Frontal cortex (tissue), 4 donors: Measurements from ENCODE around the gene GBE1. TPM values are rescaled to one million over a fixed set of nuclear protein-coding genes. Genes with fewer than 3 reads are reported as not detected.
"Not testable (repeated sequence)": the region's sequence is repeated elsewhere in the genome, so short reads cannot be mapped to it uniquely, and the experiment has no call there.

ENCODE experiments used
- DNase-seq, 2 donors: peaks; one replicate each; pipeline ENCODE4 v3.0.0; 2012; ENCODE audit warnings: low spot score in 2 of 2
- FAIRE-seq: peaks from 2 replicates; lab custom pipeline; 2012; peaks lifted over from hg19 to GRCh38; lab: Jason Lieb, UNC
- total RNA-seq: library from RNA; depleted of rRNA; stranded (reverse); fragments of >200 nt; gene quantifications from one replicate; pipeline ENCODE4 v1.2.3, GENCODE V29; 2014
- donor health status: control.
- donor health status: control.
- donor health status: control.

Gene GBE1
- total RNA-seq, 1 donor from 2014 or later, result 24.1 TPM

DNA sequence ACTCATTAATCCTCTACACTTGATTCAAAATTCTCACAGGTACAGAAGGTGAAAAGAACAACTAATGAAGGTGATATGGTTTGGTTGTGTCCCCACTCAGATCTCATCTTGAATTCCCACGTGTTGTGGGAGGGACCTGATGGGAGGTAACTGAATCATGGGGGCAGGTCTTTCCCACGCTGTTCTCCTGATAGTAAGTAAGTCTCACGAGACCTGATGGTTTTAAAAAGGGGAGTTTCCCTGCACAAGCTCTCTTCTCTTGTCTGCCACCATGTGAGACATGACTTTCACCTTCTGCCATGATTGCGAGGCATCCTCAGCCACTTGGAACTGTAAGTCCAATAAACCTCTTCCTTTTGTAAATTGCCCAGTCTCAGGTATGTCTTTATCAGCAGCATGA lies 2.7 kb downstream of the GBE1 start:
- not testable (repeated sequence) for FAIRE-seq, DNase-seq

DNA sequence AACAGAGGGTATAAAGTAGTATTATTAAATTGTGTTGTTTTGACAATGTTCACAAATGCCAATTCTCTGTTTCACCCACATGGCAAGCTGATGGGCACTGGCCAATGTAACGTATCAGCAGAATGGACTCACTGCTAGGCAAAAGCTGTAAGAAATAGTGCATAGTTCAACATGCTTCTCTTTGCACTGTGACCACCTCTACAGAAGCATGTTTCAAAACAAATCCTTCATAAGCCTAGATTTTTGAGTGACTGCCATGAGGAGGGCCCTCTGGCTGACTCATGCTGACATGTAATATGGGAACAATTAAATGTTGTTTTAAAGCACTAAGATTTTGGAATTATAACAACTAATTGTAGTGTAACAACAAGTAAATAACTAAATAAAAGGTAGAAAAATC lies 3.2 kb downstream of the GBE1 start:
- DNase-seq (no peak), FAIRE-seq (no peak)

DNA sequence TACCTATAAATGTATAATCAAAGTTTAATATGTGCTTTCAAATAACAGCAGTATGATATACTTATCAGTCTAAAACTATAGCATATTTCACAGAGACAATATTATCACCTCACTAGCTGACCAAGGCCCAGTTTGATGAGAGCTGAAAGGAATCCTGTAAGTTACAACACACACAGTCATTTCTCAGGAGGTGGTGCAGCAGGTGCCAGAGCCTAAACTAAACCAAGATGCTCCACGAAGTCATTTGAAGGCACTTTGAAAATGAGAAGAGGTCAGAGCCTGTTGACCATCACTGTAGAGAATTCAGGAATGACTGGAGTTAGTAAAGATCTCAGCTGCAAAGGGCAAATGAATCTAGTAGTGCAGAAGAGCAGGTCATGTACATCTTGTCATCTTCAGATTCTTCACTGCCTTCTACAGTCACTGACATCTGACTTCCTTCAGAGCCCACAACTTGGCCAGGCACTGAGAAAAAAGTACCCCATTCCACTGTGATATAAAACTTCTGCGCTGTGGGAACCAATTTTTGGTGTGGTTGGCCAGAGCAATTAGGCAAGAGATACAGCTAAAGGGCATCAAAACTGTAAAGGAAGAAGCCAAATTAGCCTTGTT lies 7.9 kb downstream of the GBE1 start:
- FAIRE-seq, result no peak

DNA sequence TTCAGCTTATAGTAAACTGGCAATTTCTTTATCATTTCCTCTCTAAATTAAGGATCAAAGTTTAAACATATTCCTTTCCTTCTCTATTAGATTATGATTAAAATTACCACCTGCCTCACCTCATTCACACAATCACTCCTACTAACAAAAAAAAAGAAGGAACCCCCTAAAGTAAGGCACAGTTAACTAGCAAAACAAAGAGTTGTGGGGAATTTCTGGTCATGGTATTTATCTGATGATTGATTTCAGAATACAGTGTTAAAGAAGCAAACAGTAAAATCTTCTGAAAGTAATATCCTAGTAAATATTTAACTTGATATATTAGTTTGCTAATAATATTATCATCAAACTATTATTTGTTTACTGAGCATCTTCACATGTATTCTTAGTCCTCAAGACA lies 8.8 kb downstream of the GBE1 start:
- DNase-seq (no peak), FAIRE-seq (no peak)

More for the DNA sequence above, 7.9 kb downstream of the GBE1 start:
- no peak for DNase-seq

DNA sequence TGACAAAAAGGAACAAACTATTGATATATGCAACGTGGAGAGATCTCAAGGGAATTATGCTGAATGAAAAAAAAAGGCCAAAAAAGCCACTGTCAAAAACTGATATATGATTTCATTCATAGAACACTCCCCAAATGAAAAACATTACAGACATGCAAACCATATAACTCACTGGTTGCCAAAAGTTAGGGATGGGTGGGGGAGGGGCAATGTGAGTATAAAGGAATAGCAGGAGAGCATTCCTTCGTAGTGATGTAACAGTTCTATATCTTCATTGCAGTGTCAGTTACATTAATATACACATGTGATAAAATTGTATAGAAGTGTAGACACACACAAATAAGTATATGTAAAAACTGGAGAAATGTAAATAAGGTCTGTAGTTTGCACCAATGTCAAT lies 12.2 kb downstream of the GBE1 start:
- DNase-seq (no peak), FAIRE-seq (no peak)

DNA sequence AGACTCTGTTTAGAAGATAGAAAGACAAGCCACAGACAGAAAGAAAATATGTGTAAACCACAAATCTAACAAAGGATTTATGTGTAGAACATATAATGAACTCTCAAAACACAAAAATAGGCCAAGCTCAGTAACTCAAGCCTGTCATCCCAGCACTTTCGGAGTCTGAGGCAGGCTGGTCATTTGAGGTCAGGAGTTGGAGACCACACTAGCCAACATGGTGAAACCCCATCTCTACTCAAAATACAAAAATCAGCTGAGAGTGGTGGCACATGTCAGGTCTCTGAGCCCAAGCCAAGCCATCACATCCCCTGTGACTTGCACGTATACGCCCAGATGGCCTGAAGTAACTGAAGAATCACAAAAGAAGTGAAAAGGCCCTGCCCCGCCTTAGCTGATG lies 14.2 kb downstream of the GBE1 start:
- not testable (repeated sequence) for FAIRE-seq, DNase-seq

DNA sequence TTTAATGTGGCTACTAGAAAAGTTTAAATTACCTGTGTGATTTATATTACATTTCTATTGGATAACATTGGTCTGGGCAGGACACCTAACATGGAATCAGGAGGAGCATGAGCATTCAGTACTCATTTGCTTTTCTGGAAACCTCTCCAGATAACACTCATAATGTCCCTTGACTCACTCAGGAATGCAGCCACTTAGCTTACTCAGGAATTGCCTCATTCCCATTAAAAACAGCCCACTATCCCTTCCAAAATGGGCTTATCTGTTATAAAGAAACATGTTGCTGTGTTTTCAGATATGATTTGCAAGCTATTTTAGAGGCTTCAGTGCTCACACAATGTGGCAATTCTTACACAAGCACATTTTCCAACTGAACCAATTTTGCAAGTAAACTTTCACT lies 17.1 kb downstream of the GBE1 start:
- no peak for DNase-seq
- no peak for FAIRE-seq

DNA sequence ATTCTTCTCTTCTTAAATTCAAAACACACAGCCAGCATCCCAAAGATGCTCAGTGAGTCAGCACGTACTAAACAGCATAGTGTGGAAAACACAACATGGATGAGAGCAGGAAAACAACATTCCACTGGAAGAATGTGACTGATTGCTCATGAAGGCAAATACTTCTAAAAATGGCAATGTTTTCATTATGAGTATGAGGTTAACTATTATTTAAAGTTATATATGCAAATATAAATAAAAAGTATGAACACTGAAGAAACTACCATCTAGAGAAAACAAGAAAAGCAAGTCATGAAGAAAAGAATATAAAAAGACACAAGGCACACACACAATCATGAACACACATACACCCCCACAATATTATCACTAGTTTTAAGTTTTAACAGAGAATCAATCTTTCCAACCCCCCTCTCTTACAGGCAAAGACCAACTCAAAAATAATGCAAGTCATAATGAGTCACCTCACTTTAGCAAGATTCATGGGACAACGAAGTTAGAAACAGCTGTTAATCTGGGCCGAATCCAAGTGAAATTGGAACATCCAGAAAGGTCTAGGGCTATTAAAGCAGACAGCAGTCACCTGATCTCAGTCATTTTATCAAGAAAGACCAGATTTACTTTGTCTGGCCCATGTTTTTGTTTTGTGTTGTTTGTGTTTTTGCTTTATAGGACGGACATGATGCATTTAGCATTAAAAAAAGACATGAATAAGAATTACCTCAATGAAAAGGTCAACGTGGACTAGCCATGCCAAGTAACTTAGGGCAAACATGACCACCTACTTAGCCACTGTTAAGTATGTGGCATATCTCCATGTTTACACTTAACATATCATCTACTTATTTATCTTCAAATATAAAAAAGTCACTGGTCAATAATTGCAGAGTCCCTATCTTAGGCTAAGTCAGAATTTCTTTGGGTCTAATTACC lies 18.1 kb downstream of the GBE1 start:
- FAIRE-seq, result no peak
- DNase-seq, result no peak

DNA sequence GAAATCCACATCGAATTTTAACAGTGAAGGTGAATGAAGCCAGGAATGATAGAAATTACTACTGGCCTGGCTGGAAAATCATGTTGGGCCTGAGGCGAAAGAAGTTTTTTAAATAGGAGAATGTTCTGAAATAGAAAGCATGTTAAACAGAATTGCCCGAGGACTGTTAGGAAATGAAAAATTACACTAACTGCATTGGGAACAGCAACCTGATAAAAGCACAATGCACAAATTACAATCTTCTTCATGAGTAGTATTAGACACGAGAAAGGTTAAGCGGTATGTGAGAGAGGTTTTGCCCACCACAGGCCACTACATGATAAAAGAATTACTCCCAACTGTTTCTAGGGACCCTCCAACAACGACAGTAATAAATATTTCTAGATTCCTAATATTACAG lies 18.9 kb downstream of the GBE1 start:
- FAIRE-seq (no peak), DNase-seq (no peak)

DNA sequence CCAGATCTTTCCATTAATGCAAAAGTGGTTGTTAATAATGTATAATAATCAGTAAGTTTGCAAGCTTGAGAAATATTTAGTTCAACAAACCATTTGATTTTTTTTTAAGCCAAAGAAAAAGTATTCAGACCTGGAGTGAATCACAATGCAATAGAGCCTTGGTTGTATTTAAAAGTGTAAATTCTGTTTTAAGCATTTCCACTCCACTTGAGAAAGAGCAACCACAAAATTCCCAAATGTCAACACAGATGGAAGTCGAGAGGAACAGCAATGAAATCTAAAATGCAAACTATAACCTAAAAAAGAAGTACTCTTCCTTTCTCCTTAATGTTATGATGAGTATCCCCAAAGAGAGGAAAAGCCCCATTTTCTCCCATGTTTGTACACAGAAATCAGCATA lies 20.2 kb downstream of the GBE1 start:
- DNase-seq, result no peak
- FAIRE-seq, result no peak

DNA sequence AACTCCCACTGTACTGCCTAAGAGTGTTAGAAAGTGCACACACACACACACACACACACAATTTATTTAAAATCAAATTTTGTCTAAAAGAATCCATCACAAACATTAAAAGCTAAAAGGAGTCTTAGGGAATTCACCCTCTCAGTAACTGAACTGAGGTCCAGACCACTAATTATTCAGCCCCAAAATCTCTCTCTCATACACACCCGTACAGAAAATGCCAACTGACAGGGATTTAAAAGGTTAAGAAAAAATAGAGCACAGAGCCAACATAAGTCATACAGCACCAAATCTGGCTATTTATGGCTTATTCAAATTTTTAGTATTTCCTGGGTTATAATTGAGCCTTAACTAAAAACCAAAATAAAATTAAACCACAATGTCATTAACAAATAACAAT lies 20.7 kb downstream of the GBE1 start:
- no peak for FAIRE-seq
- DNase-seq, result no peak

DNA sequence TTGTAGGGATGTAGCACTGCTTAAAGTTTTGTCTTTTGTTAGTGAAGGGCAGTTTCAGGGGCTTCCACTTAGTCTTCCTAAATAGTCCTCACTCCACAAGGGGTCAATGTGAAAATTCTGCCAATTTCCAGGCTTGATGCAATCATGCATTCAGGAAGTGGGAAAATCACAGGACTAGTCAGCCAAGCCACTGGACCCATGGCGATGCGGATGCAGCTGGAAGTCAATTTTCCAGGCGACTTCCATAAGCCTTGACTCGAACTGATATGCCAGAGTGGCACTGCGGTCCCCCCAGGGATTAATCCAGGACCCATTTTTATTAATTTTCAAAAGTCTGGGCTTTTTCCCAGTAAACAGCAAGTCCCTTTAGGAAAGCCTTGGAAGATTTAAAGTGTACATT lies 26.1 kb downstream of the GBE1 start:
- no peak for DNase-seq
- no peak for FAIRE-seq

DNA sequence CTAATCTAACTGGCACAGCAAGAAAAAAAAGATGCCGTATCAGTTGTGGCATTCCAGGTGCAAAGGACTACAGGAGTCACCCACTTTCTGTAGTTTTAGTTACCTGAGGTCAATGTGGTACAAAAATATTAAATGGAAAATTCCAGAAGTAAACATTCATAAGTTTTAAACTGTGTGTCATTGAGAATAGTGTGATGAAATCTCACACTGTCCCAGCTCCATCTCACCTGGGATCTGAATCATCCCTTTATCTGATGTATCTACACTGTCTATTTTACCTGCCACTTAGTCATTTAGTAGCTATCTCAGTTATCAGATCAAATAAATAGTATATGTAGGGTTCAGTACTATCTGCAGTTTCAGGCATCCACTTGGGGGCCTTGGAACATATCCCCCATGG lies 26.7 kb downstream of the GBE1 start:
- DNase-seq, result no peak
- no peak for FAIRE-seq

DNA sequence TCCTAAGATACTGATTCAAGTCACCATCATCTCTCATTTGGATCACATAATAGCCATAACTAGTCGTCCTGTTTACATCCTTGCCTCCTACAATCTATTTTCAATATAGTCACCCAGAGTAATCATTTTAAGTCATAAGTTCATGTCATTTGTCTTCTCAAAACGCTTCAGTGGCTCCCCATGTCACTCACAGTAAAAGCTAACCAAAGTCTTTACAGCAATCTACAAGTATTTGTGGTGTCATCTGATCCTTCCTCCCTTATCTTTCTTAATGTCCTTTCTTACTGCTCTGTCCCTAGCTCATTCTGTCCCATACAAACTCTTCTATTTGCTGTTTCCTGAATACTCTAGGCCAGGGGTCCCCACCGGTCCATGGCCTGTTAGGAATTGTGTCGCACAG lies 28.8 kb downstream of the GBE1 start:
- no peak for FAIRE-seq

DNA sequence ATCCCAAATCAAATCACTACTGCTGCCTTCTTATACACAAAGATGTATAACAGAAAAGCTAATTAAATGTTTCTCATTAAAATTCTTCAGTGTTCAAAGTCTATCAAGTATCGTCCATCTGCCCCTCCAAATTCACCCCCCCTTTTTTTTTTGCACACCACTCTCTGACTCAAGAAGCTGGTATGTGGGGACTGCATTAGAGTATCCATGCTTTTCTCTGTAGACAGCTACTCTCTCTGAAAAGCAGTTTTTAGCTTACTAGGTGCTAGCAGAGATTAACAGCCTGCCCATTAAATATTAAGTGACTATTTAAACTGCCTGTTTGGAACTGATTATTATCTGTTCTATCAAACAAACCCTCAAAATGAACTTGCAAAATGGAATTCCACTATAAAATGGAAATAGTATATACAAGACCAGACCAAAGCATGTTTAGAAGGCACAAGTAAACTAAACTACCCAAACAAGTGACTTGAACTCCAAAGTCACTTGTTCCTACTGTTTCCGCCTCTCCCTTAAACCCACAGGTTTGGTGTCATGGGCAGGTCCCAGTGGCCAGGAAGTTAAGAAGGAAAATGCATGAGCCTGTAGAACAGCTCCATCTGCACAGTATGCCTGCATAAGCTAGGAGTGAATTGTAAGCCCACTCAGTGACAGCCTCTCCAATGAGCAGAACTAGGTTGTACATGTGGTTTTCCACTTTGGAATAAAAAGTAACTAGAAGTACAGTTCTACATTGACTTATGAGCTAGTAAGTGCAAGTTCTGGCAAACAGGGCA lies 32.5 kb downstream of the GBE1 start:
- FAIRE-seq (no peak), DNase-seq (no peak)

More for the DNA sequence above, 28.8 kb downstream of the GBE1 start:
- no peak for DNase-seq

DNA sequence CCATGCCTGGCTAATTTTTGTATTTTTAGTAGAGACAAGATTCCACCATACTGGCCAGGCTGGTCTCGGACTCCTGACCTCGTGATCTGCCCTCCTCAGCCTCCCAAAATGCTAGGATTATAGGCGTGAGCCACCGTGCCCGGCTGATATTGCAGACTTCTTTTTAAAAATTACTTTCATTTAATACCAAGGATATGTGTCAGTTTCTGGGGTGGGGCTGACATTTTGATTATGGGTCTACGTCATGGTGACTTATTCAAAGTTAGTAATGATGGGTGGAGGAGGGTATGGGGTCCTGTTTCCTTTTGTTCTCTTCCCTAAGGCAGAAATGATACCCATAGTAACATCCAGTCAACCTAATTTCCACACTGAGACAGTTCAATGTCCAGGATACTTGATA lies 34.7 kb downstream of the GBE1 start:
- FAIRE-seq (no peak), DNase-seq (no peak)

DNA sequence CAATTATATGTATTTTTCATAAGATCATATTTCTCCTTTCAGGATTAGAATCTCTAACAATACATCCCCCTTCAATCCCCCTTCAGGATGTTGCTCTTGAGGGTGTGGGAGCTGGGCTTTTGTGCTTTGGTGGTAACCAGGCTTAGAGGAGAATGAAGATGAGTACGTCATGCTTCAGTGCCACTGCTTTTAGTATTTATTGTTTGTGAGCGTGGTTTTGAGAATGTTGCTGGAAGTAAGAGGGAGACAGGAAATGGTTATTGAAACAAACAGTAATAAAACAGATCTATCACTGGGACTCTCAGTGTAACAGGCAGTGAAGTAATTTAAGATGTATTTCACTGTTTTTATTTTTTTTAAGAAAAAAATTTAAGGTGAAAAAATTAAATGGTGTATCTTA lies 35.3 kb downstream of the GBE1 start:
- DNase-seq (no peak), FAIRE-seq (no peak)

DNA sequence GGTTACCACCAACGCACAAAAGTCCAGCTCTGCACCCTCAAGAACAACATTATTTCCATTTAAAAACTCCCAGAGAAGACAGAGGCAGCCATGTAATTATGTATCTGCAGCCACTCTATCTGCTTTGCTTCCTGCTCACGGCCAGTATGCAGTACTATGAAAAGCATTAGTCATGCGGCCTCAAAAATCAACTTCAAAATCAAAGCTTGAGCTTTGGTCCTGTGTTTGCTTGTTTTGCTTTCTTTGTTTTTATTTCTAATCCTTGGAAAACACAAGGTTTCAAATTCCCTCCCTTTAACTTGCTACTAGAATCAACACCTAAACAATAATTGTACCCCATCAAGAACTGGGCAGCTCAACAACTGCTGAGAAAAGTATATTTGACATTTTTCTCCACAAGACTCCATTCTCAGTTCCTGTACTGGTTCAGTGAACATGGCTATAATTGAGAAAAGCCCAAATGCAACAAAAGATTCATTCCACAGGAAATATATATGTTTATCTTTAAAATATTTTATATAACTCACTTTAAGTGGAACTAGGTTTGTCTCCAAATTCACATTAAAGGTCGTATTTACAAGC lies 37.6 kb downstream of the GBE1 start:
- FAIRE-seq (no peak), DNase-seq (peak in 1 of 2 donors; percentile 7)

DNA sequence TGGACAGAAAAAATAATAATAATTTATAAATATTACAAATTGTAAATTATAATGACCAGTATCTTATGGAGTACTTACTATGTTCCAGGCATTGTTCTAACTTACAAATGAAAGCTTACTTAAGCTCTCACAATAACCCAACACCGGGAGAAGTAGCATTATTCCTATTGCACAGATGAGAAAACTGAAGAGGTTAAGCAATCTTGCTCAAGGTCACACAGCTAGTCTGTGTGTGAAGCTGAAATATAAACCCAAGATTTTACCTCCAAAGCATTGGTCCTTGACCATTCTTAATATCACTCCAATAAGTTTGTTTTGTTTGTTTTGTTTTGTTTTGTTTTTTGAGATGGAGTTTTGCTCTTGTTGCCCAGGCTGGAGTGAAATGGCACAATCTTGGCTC lies 43.1 kb downstream of the GBE1 start:
- DNase-seq (no peak), FAIRE-seq (no peak)

DNA sequence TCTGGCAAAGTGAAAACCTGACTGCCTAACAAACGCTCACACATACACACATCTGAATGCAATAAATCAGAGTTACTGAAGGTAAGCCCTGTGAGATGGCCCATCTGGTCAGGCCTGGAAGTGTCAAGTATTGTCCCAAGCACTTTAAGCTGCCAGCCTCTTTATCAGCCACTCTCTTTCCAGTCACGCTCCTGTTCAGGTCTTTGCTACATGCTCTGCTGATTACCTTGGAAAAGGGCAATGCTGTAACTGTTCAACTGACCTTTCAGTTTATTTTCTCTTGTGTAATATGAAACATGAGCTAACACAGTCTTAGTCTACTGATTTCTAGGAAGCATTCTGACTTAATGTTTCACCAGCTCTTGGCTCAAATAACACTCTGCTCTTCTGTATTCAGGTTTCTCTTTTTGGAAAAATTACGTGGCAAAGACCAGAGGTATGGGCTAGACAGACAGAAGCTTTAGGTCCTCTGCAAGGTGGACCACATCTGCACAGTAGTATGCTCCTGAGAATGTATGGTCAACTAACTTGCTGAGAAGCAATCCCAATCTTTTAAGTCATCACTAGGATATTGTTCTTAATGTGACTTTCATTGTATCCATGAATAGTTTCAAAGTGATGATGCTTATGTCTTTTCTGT lies 44.5 kb downstream of the GBE1 start:
- FAIRE-seq (no peak), DNase-seq (no peak)
